GM18508 (cell line): ENCODE measurements around the gene TEX51.

ENCODE experiments used
- ATAC-seq: cut with Tn5 transposase; IDR thresholded peaks from one replicate; pipeline ENCODE4 v1.9.1; 2021; ENCODE audit warnings: moderate number of reproducible peaks; ENCODE audit not compliant: insufficient read depth, unreplicated experiment

Gene TEX51

DNA sequence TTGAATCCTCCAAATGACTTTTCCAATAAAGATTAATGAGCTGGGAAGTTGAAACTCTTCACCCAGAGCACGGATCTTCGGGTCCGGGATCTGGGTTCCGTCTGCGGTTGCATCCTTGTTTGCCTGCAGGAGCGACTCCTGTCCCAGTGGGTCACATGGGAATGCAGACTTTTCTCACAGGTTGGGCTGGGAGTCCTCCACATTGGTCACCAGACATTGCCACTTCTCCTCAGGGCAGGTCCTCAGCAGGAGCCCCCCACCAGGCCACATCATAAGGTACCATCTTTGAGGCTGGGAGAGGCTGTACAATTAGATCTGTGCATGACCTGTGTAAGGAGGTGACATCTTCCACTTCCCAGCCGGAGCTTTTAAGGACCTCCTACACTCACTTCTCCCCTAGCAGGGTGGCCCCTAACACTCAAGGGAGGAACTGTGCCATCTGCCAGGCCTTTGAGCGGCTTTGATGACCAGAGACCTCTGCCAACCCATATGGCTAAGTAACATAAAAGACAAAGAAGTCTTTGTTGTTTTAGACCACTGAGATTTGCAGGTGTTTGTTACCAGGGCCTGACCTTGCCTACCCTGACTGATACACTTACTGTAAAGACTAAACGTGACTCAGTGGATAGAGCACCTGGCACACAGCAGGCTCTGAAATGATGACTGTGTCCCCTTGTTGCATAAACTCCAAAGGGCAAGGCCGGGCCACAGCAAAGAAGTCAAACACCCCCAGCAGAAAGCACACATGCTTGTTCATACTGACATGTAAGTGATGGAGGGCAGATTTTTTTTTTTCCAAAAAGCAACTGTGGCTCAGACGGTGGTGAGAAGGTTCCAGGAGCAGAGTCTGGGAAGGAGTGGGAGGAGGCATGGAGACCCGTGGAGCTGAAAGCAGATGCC is 7.9 kb upstream of the TEX51 start:
- ATAC-seq = no peak

DNA sequence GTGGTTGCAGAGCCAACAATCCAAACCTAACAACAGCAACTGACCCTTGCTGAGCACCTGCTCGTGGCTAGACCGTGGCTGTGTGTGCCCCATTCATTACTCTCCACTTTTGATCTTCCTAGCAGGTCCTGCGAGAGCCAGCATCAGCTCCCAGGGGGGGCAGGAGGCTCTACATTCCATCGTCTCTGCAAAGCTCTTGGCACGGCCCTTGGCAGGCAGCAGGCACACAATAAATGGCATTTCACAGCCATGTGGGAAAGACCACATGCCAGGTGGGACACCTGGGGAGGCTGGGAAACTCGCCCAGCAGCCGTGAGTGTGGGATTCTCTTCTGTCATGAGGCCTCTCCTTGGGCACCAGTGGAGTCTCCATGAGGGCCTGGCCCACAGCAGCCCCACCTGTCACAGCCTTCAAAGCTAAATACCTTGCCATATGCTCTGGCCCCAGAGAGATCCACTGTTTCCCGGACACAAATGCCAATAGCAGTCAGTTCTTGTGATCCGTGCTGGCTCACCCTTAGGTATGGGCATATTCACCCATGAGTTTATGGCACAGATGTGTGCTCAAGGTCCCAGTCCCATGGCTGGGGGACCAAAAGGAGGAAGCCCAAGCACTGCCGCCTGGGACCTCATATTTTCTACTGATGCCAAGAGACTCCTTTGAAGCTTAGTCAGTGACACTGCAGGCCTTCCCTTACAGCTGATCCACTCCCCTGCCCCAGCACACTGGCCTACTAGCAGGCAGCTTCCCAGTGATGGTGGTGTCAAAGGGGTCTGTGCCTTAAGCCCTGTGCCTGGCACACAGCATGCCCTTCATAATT is 6.8 kb upstream of the TEX51 start:
- ATAC-seq = no peak

DNA sequence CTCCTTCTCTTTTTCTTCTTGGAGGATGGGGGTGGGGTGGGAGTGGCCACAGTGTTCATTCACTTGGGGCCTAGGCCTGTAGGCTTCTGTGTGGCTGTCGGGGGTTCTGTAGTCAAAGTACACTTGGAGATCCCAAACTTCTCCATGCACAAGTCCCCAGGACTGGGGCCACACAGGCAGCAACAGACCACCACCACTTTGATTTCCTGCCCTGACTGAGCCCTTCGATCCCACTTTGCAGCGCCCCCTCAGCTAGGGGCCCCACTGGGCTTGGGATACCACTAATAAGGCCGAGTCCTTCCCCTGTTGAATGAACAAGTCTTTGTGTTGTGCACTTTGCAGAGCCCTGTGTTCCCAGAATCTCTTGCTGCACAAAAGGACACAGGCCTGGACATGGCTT is 5.5 kb upstream of the TEX51 start:
- ATAC-seq = no peak

- ATAC-seq = no peak
These were observed 5.1 kb upstream of the TEX51 start for GRCh38 chr2:126893606-126894005.

DNA sequence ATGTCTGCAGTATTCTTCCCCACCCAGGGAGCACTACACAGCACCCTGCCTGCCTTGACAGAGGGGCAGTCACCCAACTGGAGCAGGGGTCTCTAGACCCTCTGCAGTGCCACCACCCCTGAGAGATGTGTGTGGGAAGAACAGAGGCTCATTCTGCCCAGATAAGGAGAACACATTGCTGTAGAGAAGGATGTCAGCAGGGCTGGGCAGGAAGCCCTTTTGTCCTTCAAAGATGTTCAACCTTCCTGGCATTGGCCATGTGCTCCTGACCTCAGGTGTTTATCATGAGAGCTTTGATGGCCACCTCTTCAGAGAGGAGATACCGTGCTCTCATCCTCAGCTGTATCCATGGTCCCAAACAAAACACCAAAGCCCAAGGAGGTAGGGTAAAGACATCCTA is 4.6 kb upstream of the TEX51 start:
- ATAC-seq = no peak

GRCh38 chr2:126894585-126895182 is 4.0 kb upstream of the TEX51 start:
- ATAC-seq = no peak

GRCh38 chr2:126895336-126895735 is 3.4 kb upstream of the TEX51 start:
- no peak for ATAC-seq

DNA sequence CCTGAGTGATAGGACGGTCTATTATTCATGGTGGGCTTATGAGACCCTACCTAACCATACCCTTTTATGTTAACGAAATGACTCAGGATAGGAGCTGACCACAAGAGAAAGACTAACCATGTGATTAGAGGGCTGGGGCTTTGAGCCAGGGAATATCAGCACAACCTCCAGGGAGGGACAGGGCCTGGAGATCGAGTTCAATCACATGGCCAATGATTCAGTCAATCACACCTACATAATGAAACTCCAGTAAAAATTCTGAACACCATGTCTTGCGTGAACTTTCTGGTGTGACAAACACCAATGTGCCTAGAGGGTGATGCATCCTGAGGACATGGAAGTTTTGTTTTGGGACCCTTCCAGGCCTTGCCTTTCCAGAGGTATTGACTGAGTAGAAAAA is 2.2 kb upstream of the TEX51 start:
- no peak for ATAC-seq

- no peak for ATAC-seq
These were observed 1.0 kb downstream of the TEX51 start for GRCh38 chr2:126899616-126900185.

DNA sequence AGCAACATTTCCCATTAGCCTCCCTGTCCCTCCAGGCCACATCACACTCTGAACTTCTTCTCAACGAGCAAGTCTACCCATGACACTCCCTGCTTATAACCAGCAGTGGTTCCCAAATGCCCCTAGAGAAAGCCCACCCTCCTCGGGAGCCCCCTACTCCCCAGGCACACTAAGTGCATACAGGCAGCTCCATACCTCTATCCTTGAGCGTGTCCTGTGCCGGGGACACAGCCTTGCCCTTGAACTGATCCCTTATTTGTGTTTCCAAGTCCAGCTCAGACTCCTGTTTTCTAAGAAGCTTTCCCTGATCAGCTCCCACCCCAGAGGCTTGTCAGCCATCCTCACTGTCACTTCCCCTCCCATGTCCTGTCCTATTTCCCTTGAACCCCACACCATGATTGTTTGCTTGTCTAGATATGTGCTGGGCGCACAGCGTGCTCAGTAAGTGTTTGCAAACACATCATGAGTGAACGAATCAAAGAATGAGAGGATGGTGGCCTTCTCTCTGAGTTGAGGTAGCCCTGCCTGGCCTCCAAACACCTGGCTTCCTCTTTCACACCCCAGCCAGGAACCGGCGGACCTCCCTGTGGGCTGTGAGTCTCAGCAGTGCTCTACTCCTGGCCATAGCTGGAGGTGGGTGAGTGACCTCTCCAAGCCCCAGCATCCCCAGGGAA is 2.1 kb downstream of the TEX51 start:
- ATAC-seq = no peak

- ATAC-seq = no peak
These were observed 2.8 kb downstream of the TEX51 start for GRCh38 chr2:126901459-126901858.

- no peak for ATAC-seq
These were observed 3.6 kb downstream of the TEX51 start for GRCh38 chr2:126902152-126902835.

DNA sequence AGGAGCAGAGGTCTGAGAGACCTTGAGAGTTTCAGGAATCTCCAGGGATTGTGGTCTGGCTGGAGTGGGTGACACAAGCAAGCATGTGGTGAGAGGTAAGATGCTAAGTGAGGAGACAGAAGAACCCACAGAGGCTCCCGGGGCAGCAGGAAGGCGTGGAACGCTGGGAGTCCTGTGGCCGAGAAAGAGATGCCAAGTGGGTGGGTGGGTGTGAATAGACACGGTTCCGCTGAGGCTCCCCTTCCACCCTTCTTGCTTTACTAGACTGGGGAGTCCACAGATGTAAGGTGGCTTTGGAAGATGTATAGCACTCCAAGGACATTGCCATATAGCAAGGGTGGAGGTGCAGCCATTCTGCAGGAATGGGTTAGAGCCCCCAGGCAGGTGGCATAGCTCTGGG is 4.2 kb downstream of the TEX51 start:
- ATAC-seq = no peak

DNA sequence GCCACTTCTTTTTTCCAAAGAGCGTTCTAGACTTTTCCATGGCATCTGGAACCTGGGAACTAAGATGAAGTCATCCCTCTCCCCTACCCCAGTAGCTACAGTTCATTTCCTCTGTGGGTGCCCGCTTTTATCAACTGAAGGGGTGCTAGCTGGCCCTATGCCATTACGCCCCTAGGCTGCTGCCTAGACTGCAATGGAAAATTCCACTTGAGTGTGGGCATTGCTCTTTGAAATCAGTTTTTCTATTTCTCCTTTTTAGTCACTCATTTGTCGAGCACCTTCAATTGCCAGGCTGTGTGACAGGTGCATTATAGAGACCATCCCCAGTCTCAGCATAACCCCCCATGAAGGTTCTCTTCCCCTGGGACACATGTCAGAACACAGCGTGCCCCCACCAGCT is 7.3 kb downstream of the TEX51 start:
- no peak for ATAC-seq

DNA sequence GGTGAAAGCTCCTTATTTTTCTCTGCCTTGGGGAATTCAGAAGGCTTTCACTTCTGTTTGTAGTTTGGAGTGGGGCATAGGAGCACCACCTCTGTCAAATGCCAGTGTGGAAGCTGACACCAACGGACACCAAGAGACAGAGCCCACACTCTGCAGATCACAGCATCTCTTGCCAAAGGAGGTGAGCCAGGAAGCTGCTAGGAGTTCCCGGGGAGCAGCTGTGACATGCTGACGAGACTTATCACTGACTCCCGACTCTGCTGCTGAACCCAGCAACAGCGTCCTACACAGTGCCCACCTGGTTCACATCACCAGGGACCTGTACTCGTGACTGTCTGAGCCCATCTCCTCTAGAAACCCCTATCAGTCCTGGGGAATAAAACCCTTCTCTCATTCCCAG is 8.1 kb downstream of the TEX51 start:
- ATAC-seq = no peak

DNA sequence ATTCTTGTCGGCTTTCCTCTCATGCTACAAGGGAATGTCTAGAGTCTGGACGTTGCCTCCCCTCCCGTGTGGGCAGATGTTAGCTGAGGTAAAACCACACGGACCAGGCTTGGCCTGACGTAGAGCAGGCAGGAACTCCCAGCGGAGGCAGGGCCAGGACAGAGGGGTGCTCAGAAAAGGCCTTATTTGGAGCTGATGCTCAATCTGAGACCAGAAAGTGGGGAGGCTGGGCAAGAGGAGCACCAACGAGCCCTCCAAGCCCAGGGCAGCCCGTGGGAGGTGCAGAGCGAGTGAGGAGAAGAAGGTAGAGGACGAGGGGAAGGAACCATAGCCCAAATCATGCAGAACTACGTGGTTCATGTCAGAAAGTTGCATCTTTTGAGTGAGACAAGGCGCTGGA is 9.0 kb downstream of the TEX51 start:
- no peak for ATAC-seq

DNA sequence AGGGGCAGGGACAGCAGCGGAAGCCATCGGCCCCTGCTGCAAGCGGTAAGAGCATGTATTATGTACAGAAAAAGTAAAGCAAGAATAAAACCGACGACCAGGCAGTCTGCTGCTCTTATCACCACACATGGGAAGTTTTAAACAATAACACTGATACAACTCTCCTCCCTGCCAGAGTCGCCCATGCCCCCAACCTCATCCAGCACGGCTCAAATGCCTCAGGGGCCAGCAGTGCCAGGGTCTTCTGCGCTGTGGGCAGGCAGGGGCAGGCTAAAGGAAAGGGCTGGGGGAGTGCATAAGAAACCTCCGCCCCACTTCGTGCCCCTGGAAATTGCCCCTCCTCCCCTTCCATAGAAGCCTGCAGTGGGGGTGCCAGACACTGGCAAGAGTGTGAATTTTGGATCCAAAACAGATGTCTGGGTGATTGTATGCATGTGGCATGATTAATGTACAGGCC is 10.1 kb downstream of the TEX51 start:
- ATAC-seq = no peak

- ATAC-seq = no peak
These were observed 10.7 kb downstream of the TEX51 start for GRCh38 chr2:126909366-126909765.

- ATAC-seq = no peak
These were observed 11.1 kb downstream of the TEX51 start for GRCh38 chr2:126909781-126910180.

DNA sequence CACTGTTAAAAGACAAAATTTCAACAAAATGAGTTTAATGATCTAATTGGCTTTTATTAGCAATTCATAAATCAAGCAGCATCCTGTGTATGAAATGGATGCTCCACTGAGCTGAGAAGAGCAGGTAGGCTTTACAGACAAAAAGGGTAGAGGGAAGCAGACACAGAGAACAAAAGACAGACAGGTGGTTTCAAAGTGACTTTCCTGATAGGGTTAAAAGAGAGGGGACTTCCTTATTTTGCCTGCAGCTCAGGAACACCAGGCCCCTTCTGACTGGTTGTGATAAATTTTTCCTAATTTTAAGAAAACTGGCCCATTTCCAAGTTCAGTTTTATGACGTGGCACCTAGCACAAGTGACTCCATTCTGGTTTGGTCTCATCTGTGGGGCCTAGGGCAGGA is 11.9 kb downstream of the TEX51 start:
- ATAC-seq = no peak
